ENCODE data around the gene CRISP1. TPM values are rescaled to one million over a fixed set of nuclear protein-coding genes. Genes with fewer than 3 reads are reported as not detected.

CRISP1 gene
- total and polyA plus RNA-seq, 2 donors (not counting 1 experiment from before 2014, with no cell fraction given), result not detected

GRCh38 chr6:49784272-49784671, 82.1 kb downstream of the CRISP1 start:
- no peak overlapping the region for H3K4me3 ChIP-seq (ENCODE audit: control extremely low read depth in 1 of 5, extremely low read depth in 1 of 5, insufficient read depth in 1 of 5, low read depth in 2 of 5, low read length in 4 of 5)
- intact Hi-C loops (cut with micrococcal nuclease), result no loop called here
- no peak overlapping the region for H3K27ac ChIP-seq (ENCODE audit: low read length in 2 of 2)
- H3K27me3 ChIP-seq (replicated peaks in 1 of 4; ENCODE audit: control extremely low read depth in 1 of 4, control insufficient read depth in 3 of 4, insufficient read depth in 4 of 4, low read length in 3 of 4), result no peaks in the 10 kb centered on the region
- H3K9me3 Mint-ChIP-seq (ENCODE audit: insufficient read depth), result peaks cover 2% of the 10 kb centered on the region
- H3K79me2 ChIP-seq (ENCODE audit: control insufficient read depth, insufficient read depth, low read length), result no peaks in the 10 kb centered on the region
- ChIA-PET POLR2A (no interaction called here), CTCF (no interaction called here)
- no peaks in the 10 kb centered on the region for H3K9me3 ChIP-seq (ENCODE audit: control extremely low read depth in 1 of 3, control insufficient read depth in 2 of 3, insufficient read depth in 1 of 3, low read length in 2 of 3)
- H3K27ac Mint-ChIP-seq, result no peak overlapping the region
- no peaks in the 10 kb centered on the region for H4K20me1 ChIP-seq (ENCODE audit: control insufficient read depth, insufficient read depth, low read length, poor library complexity, severe bottlenecking)
- H3K4me2 ChIP-seq (replicated peaks; ENCODE audit: low read depth, low read length, poor library complexity, severe bottlenecking), result no peak overlapping the region
- H2AFZ ChIP-seq (ENCODE audit: insufficient read depth, low read depth, low read length, poor library complexity, severe bottlenecking), result no peak overlapping the region
- H3K4me1 Mint-ChIP-seq, result no peaks in the 10 kb centered on the region
- TF ChIP-seq CTCF (IDR thresholded peaks at IDR 0.05) (no peak), EZH2 (IDR thresholded peaks at IDR 0.05; ENCODE audit: borderline replicate concordance, insufficient read depth, low read depth, low read length, poor library complexity, severe bottlenecking) (no peak)
- no peaks in the 10 kb centered on the region for H3K27me3 Mint-ChIP-seq
- H3K4me3 Mint-ChIP-seq, result no peak overlapping the region
- H3K36me3 ChIP-seq (replicated peaks in 1 of 2; ENCODE audit: control extremely low read depth in 1 of 2, control insufficient read depth in 1 of 2, extremely low read depth in 1 of 2, insufficient read depth in 2 of 2, low read length in 1 of 2), result no peaks in the 10 kb centered on the region
- ATAC-seq (ENCODE audit: low read depth) (no peak), DNase-seq (no peak)
- H3K9ac ChIP-seq (ENCODE audit: low read length), result no peak overlapping the region
- H3K4me1 ChIP-seq (ENCODE audit: control insufficient read depth in 2 of 2, insufficient read depth in 2 of 2, low read length in 2 of 2), result no peaks in the 10 kb centered on the region

Other genes with a start within 250 kb of the CRISP1 start
- gene RHAG, start 229.7 kb downstream of the CRISP1 start, total RNA-seq, result not detected in 2 replicates
- not detected in 2 replicates for gene RHAG, start 229.7 kb downstream of the CRISP1 start, polyA plus RNA-seq
- not detected in 2 replicates for gene CRISP2, start 153.0 kb downstream of the CRISP1 start, total RNA-seq
- not detected in 2 replicates for gene CRISP2, start 153.0 kb downstream of the CRISP1 start, polyA plus RNA-seq
- not detected in 2 replicates for gene CRISP3, start 122.1 kb downstream of the CRISP1 start, total RNA-seq
- not detected in 2 replicates for gene CRISP3, start 122.1 kb downstream of the CRISP1 start, polyA plus RNA-seq
- gene PGK2, start 79.2 kb downstream of the CRISP1 start, total RNA-seq, result not detected in 2 replicates
- not detected in 2 replicates for gene PGK2, start 79.2 kb downstream of the CRISP1 start, polyA plus RNA-seq
- not detected in 2 replicates for gene DEFB114, start 97.6 kb upstream of the CRISP1 start, total RNA-seq
- not detected in 2 replicates for gene DEFB114, start 97.6 kb upstream of the CRISP1 start, polyA plus RNA-seq
- gene DEFB113, start 103.1 kb upstream of the CRISP1 start, total RNA-seq, result not detected in 2 replicates
- gene DEFB113, start 103.1 kb upstream of the CRISP1 start, polyA plus RNA-seq, result not detected in 2 replicates
- gene DEFB110, start 155.5 kb upstream of the CRISP1 start, total RNA-seq, result not detected in 2 replicates
- gene DEFB110, start 155.5 kb upstream of the CRISP1 start, polyA plus RNA-seq, result not detected in 2 replicates
- gene DEFB112, start 183.4 kb upstream of the CRISP1 start, total RNA-seq, result not detected in 2 replicates
- gene DEFB112, start 183.4 kb upstream of the CRISP1 start, polyA plus RNA-seq, result not detected in 2 replicates

All from B cell (primary cell).